Mesodermal cell (in vitro differentiated cells): ENCODE measurements around the gene RUSF1.
"Not testable (repeated sequence)": the region's sequence is repeated elsewhere in the genome, so short reads cannot be mapped to it uniquely, and the experiment has no call there.

Experiments
- H3K27ac ChIP-seq: 2 replicates; pipeline ENCODE4 v1.7.0; 2013; ENCODE audit warnings: mild to moderate bottlenecking, low read depth, low read length, moderate library complexity; ENCODE audit not compliant: severe bottlenecking
- H3K36me3 ChIP-seq: 2 replicates; pipeline ENCODE4 v1.7.1; 2013; ENCODE audit warnings: mild to moderate bottlenecking, low read length, moderate library complexity; ENCODE audit not compliant: control insufficient read depth, insufficient read depth
- H3K4me1 ChIP-seq: one replicate; pipeline ENCODE4 v1.7.1; 2013; ENCODE audit warnings: mild to moderate bottlenecking, low read length; ENCODE audit not compliant: insufficient read depth, control insufficient read depth, poor library complexity, severe bottlenecking
- H3K4me3 ChIP-seq: 2 replicates; pipeline ENCODE4 v1.7.0; 2013; ENCODE audit warnings: low read length, control low read depth, mild to moderate bottlenecking; ENCODE audit not compliant: insufficient read depth, poor library complexity, severe bottlenecking; ENCODE audit errors: extremely low read depth
- H3K9me3 ChIP-seq: 2 replicates; pipeline ENCODE4 v1.7.1; 2013; ENCODE audit warnings: mild to moderate bottlenecking, low read length, moderate library complexity; ENCODE audit not compliant: control insufficient read depth
- WGBS, 2 experiments: methylation state at CpG; one replicate each; pipeline ENCODE4 v1.1.5; 2013; ENCODE audit warnings: missing lambda C conversion rate in 2 of 2; ENCODE audit not compliant: insufficient coverage in 2 of 2; 5-methylcytosine and 5-hydroxymethylcytosine counted together

The RUSF1 gene

DNA sequence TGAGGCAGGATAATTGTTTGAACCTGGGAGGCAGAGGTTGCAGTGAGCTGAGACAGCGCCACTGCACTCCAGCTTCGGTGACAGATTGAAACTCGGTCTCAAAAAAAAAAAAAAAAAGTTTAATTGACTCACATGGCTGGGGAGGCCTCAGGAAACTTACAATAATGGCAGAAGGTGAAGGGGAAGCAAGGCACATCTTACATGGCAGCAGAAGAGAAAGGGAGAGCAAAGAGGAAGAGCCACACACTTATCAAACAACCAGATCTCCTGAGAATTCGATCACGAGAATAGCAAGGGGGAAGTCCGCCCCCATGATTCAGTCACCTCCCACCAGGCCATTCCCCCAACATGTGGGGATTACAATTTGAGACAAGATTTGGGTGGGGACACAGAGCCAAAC lies 62.3 kb downstream of the RUSF1 start:
- H3K27ac ChIP-seq, H3K4me3 ChIP-seq, H3K9me3 ChIP-seq, H3K4me1 ChIP-seq, H3K36me3 ChIP-seq: not testable (repeated sequence)
- WGBS, 2 experiments, result 90 to 95% methylated on average over 2 to 4 of the region's 6 CpGs

- Histone ChIP-seq H3K9me3 (no peaks in the 10 kb centered on the region), H3K4me1 (no peaks in the 10 kb centered on the region), H3K27ac (no peak overlapping the region), H3K4me3 (peak overlapping the region; percentile 57), H3K36me3 (no peaks in the 10 kb centered on the region)
- WGBS, 2 experiments, result 96% methylated on average over 15 to 20 of the region's 34 CpGs
Measured at GRCh38 chr16:31441956-31442355, 66.2 kb downstream of the RUSF1 start.

DNA sequence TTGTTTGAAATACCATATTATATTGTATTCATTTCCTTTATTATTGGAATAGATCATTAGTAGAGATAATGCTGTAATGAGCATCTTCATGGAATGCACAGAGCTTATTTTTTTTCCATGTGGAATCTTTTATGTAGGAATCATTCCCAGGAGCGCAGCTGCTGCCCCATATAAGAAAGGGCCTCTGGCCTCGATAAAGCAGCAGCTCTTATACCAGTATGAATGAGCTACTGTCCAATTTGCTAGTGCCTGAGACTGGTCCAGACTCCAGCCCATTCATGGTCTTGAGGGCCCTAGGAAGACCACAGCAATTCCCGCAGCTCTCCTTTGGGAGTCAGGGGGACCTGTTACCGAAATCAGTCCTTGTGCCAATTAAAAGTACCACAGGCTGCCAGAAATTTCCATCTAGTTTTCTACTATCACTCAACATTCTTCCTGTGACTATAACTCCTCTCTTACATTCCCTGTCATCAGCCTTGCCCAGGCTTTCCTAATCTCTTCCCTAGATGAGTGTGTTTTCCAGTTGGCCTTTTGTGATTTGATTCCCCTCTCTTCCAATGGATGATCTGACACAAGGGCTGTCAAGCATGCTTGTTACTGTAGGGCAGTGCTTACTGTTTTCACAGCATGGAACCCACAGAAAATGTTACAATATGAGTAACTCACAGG lies 67.5 kb downstream of the RUSF1 start:
- Histone ChIP-seq H3K9me3 (no peaks in the 10 kb centered on the region), H3K27ac (no peak overlapping the region), H3K4me3 (no peak overlapping the region), H3K4me1 (no peaks in the 10 kb centered on the region), H3K36me3 (no peaks in the 10 kb centered on the region)
- 87 to 92% methylated on average over 4 of the region's 4 CpGs for WGBS, 2 experiments

- H3K4me1 ChIP-seq, result no peaks in the 10 kb centered on the region
- no peak overlapping the region for H3K4me3 ChIP-seq
- no peak overlapping the region for H3K27ac ChIP-seq
- WGBS, 2 experiments, result 80% methylated on average over 2 of the region's 3 CpGs; no CpG with 5 or more reads in 1 of the 2 experiments
- H3K36me3 ChIP-seq, result no peaks in the 10 kb centered on the region
- H3K9me3 ChIP-seq, result no peaks in the 10 kb centered on the region
Measured at GRCh38 chr16:31439519-31439918, 68.7 kb downstream of the RUSF1 start.
